ENCODE results near the gene PHF2.

The PHF2 gene

DNA sequence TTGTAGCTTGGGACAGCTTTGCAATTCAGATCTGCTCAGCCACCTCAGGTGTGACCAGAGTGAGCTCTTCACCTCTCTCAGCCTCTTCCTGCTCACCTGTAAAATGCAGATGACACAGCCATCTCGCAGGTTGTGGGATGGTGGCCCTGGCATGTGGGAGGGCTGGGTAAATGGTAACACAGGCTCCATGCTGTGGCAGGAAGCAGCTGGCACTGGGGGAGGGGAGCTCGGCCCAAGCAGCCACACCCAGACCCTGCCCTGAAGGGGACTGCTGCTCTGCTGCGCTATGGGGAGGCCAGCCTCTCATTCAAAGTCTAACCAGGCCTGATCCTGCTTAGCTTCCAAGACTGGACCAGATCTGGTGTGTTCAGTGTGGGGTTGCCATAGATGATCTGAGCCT, 24.1 kb downstream of the PHF2 start:
- Mint-ChIP-seq H3K36me3 (peaks cover 5% of the 10 kb centered on the region), H3K27me3 (no peaks in the 10 kb centered on the region), H3K4me1 (peaks cover 57% of the 10 kb centered on the region), H3K27ac (no peak overlapping the region), H3K4me3 (no peak overlapping the region), H3K9me3 (no peaks in the 10 kb centered on the region)

DNA sequence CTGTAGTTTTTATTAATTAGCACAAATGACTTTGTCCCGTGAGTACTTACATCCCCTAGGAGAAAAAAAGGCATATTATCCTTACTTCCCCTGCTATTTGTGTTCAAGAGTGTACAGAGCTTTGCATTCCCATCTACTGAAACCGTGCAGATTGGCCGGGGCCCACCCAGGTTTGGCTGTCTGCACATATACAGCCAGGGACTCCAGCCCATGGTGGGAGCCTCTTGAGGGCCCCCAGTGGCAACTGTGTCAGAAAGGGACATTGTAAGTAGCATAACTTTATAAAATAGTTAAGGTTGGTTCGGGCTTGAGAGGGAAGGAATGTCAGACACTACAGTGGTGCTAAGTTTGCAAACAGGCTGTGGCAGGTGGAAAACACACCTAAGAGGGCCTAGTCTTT, 24.7 kb downstream of the PHF2 start:
- no peak overlapping the region for H3K4me3 Mint-ChIP-seq

DNA sequence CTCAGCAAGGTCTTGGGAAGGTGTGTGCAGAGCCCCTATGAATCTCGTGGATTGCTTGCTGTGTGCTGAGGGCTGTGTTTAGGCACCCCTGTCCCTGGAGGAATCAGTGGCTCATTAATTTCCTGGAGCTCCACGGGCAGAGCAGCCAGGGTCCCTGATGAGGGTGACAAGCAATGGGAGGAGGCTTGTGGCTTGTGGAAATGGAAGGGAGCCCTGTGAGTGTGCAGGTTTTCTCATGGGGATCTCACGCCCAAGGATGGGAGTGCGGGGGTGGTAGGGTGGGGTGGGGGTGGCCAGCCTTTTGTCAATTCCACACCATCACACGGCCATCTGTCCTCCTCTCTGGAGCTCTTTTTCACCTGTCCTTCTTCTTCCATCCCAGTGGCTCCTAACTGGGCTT, 25.3 kb downstream of the PHF2 start:
- Mint-ChIP-seq H3K27me3 (no peaks in the 10 kb centered on the region), H3K9me3 (no peaks in the 10 kb centered on the region), H3K36me3 (peaks cover 14% of the 10 kb centered on the region), H3K4me3 (no peak overlapping the region), H3K4me1 (peaks cover 53% of the 10 kb centered on the region), H3K27ac (no peak overlapping the region)

More for the DNA sequence above, 24.7 kb downstream of the PHF2 start:
- Mint-ChIP-seq H3K4me1 (peaks cover 52% of the 10 kb centered on the region), H3K36me3 (peaks cover 8% of the 10 kb centered on the region), H3K27me3 (no peaks in the 10 kb centered on the region), H3K9me3 (no peaks in the 10 kb centered on the region), H3K27ac (peak overlapping the region; percentile 81)

DNA sequence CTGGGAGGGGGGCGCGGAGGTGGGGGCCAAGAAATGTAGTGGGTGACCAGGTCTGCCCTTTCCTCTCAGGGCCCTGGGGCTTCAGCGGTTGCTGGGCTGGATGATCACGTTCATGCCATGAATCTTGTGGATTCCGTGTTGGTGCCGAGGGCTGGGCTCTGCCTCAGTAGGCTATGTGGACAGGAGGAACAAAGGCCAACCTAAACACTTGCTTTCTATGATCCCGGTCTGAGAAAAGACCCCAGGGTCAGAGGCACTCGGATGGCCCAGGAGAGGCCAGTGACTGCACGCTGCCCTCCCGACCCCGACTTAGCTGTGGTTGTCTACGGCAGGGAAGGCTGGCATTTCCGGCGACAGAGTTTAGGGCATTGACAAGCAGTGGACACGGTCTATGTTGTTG, 26.6 kb downstream of the PHF2 start:
- Mint-ChIP-seq H3K9me3 (no peaks in the 10 kb centered on the region), H3K27me3 (no peaks in the 10 kb centered on the region), H3K4me1 (peaks cover 49% of the 10 kb centered on the region), H3K27ac (no peak overlapping the region), H3K4me3 (no peak overlapping the region), H3K36me3 (peaks cover 16% of the 10 kb centered on the region)

DNA sequence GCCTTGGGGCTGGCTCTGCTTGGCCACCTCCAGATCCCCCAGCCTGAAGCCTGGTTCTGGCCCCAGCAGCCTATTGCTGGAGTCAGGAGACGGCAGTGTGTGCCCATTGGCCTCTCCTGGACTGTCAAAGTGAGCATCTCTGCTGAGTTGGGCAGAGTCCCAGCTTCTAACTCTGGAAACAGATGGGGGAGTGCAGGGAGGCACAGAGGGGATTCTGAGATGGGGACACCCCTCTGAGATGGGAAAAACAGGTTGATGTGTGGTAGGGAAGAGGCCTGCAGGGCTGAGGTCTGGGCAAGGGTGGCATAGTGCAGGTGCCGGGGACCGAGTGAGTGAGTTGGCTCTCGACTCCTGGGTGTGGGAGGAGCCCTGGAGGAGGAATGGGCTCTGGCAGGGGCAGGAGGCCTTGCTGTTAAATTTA, 27.5 kb downstream of the PHF2 start:
- Mint-ChIP-seq H3K4me1 (peaks cover 40% of the 10 kb centered on the region), H3K4me3 (no peak overlapping the region), H3K27me3 (no peaks in the 10 kb centered on the region), H3K36me3 (peaks cover 17% of the 10 kb centered on the region), H3K27ac (no peak overlapping the region), H3K9me3 (no peaks in the 10 kb centered on the region)

DNA sequence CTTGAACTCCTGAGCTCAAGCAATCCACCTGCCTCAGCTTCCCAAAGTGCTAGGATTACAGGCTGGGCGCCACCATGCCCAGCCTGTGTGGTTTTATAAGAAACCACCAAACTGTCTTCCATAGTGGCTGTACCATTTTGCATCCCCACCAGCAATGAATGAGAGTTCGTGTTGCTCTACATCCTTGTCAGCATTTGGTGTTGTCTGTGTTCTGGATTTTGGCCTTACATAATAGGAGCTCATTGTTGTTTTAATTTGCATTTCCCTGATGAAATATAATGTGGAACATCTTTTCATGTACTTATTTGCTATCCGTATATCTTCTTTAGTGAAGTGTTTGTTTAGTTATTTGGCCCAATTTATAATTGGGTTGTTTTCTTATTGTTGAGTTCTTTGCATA, 29.8 kb downstream of the PHF2 start:
- Mint-ChIP-seq H3K9me3 (no peaks in the 10 kb centered on the region), H3K27me3 (no peaks in the 10 kb centered on the region), H3K4me3 (no peak overlapping the region), H3K36me3 (peaks cover 26% of the 10 kb centered on the region), H3K4me1 (peaks cover 18% of the 10 kb centered on the region), H3K27ac (no peak overlapping the region)

DNA sequence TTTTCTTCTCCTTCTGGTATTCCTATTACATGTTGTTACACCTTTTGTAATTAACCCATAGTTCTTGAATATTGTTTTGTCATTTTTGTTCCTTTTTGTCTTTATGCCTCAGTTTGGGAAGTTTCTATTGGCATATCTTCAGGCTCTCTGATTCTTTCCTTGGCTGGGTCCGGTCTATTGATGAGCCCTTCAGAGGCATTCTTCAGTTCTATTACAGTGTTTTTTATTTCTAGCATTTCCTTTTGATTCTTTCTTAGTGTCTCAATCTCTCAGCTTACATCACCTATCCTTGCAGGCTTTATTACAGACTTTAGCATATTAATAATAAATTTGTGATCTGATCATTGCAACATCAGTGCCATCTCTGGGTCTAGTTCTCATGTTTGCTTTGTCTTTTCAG, 33.8 kb downstream of the PHF2 start:
- H3K4me3 Mint-ChIP-seq: no peak overlapping the region
- no peak overlapping the region for H3K27ac Mint-ChIP-seq
- H3K4me1 Mint-ChIP-seq: peaks cover 28% of the 10 kb centered on the region
- peaks cover 26% of the 10 kb centered on the region for H3K36me3 Mint-ChIP-seq
- no peaks in the 10 kb centered on the region for H3K27me3 Mint-ChIP-seq
- no peaks in the 10 kb centered on the region for H3K9me3 Mint-ChIP-seq

DNA sequence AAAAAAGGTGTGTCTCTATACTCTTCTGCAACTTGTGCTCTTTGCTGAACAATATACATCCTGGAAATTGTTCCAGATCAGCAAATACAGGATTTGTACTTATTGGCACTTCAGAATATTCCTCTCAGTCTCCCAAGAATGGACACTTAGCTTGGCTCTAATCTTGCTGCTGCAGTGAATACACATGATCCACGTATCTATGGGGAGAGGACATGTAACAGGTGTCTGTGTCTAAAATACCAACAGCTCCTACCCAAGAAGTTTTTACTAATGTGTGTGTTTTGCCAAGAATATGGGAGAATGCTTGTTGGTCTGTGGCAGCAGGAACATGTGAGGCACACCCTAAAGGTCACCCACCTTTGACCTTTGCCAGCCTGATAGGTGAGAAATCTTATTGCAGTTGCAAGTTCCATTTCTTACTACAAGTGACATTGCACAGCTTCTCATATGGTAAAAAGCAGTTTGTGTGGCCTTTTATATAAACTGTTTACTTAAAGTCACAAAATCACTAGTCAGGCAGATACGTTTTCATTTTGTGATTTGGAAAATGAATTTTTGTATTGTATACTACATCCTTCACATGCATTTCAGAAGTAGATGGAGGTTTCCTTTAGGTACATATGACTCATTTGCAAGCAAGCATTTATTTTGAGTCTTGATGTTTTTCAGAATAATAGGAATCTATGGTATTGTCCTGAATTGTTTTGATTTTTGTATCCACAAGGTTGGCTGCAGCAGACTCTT, 35.8 kb downstream of the PHF2 start:
- H3K27ac Mint-ChIP-seq: no peak overlapping the region
- no peaks in the 10 kb centered on the region for H3K27me3 Mint-ChIP-seq
- H3K36me3 Mint-ChIP-seq: peaks cover 16% of the 10 kb centered on the region
- H3K9me3 Mint-ChIP-seq: no peaks in the 10 kb centered on the region
- H3K4me1 Mint-ChIP-seq: peaks cover 28% of the 10 kb centered on the region
- no peak overlapping the region for H3K4me3 Mint-ChIP-seq

DNA sequence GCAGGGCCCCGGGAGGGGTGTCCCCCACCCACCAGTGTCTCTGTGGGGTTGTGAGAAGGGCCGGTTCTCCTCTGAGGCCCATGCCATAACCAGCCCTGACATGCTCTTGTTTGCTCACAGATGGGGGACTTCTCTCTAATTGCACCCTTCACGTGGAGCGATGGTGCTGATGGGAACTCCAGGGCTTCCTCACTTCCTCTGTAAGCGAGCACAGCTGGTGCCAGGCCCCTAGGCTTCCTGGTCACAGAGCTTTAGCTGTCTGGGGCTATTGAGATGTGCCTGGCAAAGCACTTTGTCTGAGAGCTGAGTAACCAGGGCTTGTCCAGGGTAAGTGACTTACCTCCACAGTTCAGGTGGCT, 36.4 kb downstream of the PHF2 start:
- H3K9me3 Mint-ChIP-seq: no peaks in the 10 kb centered on the region
- peaks cover 14% of the 10 kb centered on the region for H3K36me3 Mint-ChIP-seq
- no peaks in the 10 kb centered on the region for H3K27me3 Mint-ChIP-seq
- H3K4me3 Mint-ChIP-seq: no peak overlapping the region
- peaks cover 29% of the 10 kb centered on the region for H3K4me1 Mint-ChIP-seq
- no peak overlapping the region for H3K27ac Mint-ChIP-seq

DNA sequence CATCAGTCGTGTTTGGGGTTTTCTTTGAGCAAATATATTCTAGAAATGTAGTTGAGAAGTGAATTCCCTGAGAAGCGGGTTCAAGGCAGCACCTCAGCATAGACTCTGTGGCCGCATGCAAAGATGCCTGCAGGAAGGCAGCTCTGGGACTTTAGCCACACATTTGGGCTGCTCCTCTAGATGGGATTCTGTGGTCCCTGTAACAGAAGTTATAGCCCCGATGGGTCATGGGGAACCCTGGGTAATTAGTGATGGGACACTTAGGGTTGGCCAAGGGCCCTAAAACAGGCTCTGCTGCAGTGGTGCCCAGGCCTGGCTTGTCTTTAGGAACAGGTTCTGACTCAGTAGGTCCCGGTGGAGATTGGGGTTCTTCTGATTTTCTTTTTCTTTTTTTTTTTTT, 36.8 kb downstream of the PHF2 start:
- Mint-ChIP-seq H3K9me3 (no peaks in the 10 kb centered on the region), H3K36me3 (peaks cover 14% of the 10 kb centered on the region), H3K27me3 (no peaks in the 10 kb centered on the region), H3K27ac (no peak overlapping the region), H3K4me3 (no peak overlapping the region), H3K4me1 (peaks cover 32% of the 10 kb centered on the region)

DNA sequence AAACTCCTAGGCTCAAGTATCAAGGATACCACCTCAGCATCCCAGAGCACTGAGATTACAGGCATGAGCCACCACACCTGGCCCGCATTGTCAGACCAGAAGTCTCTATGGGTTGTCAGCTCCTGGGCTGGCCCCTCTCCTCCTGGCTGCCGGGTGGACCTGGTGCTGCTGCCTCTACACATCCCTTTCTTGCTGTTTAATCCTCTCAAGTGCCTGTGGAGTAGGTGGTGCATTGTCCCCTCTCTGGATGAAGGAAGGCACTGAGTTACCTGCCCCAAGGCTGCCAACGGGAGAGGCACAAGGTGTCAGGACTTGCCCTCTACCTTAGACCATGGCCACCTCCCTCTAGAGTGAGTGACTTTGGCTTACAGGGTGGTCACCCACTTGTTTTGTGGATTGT, 37.4 kb downstream of the PHF2 start:
- Mint-ChIP-seq H3K27ac (no peak overlapping the region), H3K4me3 (no peak overlapping the region), H3K9me3 (no peaks in the 10 kb centered on the region), H3K36me3 (peaks cover 13% of the 10 kb centered on the region), H3K27me3 (no peaks in the 10 kb centered on the region), H3K4me1 (peaks cover 33% of the 10 kb centered on the region)

DNA sequence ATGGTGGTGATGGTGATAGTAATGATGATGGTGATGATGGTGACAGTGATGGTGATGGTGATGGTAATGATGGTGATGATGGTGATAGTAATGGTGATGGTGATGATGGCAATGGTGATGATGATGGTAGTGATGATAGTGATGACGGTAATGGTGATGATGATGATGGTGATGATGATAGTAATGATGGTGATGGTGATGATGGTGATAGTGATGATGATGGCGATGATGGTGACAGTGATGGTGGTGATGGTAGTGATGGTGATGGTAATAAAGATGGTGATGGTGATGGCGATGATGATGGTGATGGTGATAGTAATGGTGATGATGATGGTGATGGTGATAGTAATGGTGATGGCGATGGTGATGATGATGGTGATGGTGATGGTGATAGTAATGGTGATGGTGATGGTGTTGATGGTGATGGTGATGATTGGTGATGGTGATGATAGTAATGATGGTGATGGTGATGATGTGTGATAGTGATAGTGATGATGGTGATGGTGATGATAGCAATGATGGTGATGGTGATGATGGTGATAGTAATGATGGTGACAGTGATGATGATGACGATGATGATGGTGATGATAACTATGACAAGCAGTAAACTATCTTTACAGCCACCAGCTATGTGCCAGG, 38.6 kb downstream of the PHF2 start:
- Mint-ChIP-seq H3K27me3 (no peaks in the 10 kb centered on the region), H3K4me1 (peaks cover 33% of the 10 kb centered on the region), H3K9me3 (no peaks in the 10 kb centered on the region)

DNA sequence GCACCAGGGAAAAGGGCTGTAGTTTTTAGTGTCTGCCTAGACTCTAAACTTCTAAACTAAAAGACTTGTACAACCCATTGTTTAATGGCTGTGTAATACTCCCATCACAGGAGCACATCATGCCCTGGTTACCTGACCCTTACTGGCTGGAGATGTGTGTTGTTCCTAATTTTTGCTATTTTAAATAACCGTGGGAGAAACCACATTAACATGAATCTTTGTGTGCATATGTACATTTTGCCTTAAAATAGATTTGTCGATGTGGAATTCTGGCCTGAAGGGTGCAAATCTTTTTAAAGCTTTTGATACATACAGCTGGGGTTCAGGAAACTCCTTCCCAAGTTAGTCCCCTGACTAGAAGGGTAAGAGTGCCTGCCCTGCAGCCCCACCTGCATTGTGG, 39.7 kb downstream of the PHF2 start:
- H3K36me3 Mint-ChIP-seq: peaks cover 3% of the 10 kb centered on the region
- H3K4me1 Mint-ChIP-seq: peaks cover 33% of the 10 kb centered on the region
- no peak overlapping the region for H3K27ac Mint-ChIP-seq
- no peaks in the 10 kb centered on the region for H3K27me3 Mint-ChIP-seq
- no peak overlapping the region for H3K4me3 Mint-ChIP-seq
- H3K9me3 Mint-ChIP-seq: no peaks in the 10 kb centered on the region

More for the DNA sequence above, 38.6 kb downstream of the PHF2 start:
- Mint-ChIP-seq H3K36me3 (peaks cover 8% of the 10 kb centered on the region), H3K4me3 (no peak overlapping the region), H3K27ac (no peak overlapping the region)

DNA sequence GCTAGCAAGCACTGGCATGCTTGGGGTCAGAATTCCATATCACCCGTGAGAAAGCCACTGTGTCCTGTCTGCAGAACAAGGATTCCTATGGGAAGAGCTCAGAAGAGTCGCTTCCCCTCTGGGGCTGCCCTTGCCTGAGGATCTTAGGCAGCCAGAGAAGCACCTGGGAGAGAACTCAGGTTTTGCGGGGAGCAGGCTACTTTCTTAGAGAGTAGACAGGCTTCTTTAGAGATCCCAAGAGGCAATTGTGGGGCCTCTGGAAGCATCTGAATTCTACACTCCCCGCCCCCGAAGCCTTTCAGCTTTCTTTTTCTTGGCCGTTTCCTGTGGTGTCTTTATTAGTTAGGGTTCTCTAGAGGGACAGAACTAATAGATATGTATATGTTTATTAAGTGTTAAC, 40.9 kb downstream of the PHF2 start:
- Mint-ChIP-seq H3K27me3 (no peaks in the 10 kb centered on the region), H3K27ac (no peak overlapping the region), H3K36me3 (no peaks in the 10 kb centered on the region), H3K9me3 (no peaks in the 10 kb centered on the region), H3K4me1 (peaks cover 27% of the 10 kb centered on the region), H3K4me3 (no peak overlapping the region)

DNA sequence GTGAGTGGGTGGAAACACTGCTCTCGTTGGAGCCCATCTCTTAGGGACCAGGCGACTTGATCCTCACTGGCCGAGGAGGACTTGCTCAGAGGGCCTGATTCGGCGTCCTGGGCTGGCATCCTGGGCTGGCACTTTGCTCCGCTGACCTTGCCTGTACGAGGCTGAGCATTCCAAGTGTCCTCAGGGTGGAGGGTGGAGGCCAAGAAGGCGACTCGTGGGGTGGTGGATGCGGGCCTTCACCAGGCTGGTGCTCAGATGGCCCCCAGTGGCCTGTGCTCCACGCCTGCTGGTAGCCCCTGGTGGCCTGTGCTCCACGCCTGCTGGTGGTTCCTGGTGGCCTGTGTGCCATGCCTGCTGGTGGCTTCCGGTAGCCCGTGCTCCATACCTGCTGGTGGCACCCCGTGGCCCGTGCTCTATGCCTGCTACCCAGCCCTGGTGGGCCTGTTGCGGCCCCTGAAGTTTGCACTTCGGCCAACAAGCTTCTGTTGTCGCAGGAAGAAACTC, 42.9 kb downstream of the PHF2 start:
- Mint-ChIP-seq H3K4me1 (peaks cover 25% of the 10 kb centered on the region), H3K4me3 (no peak overlapping the region), H3K9me3 (no peaks in the 10 kb centered on the region), H3K27ac (no peak overlapping the region), H3K36me3 (no peaks in the 10 kb centered on the region), H3K27me3 (no peaks in the 10 kb centered on the region)

DNA sequence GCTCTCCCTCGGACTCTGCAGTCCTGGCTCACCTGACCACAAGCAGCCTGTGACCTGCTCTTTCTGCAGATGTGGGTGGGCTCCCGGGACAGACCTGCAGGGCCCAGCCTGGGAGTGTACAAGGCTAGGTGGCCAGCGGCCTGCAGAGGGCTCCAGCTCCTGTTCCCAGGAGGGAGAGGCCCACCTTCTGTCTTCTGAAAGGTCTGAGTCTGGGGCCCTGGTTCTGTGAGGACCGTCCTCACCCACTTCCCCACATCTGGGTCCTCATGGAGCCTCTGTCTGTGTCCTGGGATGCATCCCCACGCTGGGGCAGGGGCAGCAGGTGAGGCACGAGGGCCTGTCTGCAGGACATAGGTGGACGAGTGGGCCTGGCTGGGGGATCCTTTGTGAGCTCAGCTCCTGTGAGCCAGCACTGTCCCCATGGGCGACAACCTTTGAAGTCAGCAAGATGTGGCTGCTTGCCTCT, 43.7 kb downstream of the PHF2 start:
- Mint-ChIP-seq H3K9me3 (no peaks in the 10 kb centered on the region), H3K4me3 (no peak overlapping the region), H3K27ac (no peak overlapping the region), H3K27me3 (no peaks in the 10 kb centered on the region), H3K36me3 (no peaks in the 10 kb centered on the region), H3K4me1 (peaks cover 25% of the 10 kb centered on the region)
